H4 (cell line): Measurements from ENCODE around the gene TBC1D24. TPM values are rescaled to one million over a fixed set of nuclear protein-coding genes. Genes with fewer than 3 reads are reported as not detected.
A peak's percentile ranks its signal among the peaks of the same experiment; 100 is the strongest.

Experiments
- DNase-seq: peaks from one replicate; pipeline ENCODE4 v3.0.0-alpha.2; 2015; ENCODE audit warnings: low spot score
- total RNA-seq: library from RNA; depleted of rRNA; stranded (reverse); fragments of >200 nt; shearing (Covaris generic); gene quantifications from 2 replicates; pipeline ENCODE4 v1.2.3, GENCODE V29; 2014

TBC1D24 gene
- total RNA-seq, 1 experiment from 2014 or later = 5.6 TPM

GRCh38 chr16:2450535-2450934, 24.4 kb upstream of the TBC1D24 start:
- no peak for DNase-seq

GRCh38 chr16:2450975-2451381, 23.9 kb upstream of the TBC1D24 start:
- DNase-seq = no peak

GRCh38 chr16:2451851-2452320, 23.0 kb upstream of the TBC1D24 start:
- no peak for DNase-seq

- no peak for DNase-seq
Observed at GRCh38 chr16:2452650-2453049, 22.3 kb upstream of the TBC1D24 start.

- DNase-seq = no peak
Observed at GRCh38 chr16:2455081-2455845, 19.7 kb upstream of the TBC1D24 start.

GRCh38 chr16:2456551-2457153, 18.3 kb upstream of the TBC1D24 start:
- DNase-seq = no peak

GRCh38 chr16:2457267-2457666, 17.7 kb upstream of the TBC1D24 start:
- no peak for DNase-seq

- DNase-seq = no peak
Observed at GRCh38 chr16:2457946-2458345, 17.0 kb upstream of the TBC1D24 start.

- DNase-seq = no peak
Observed at GRCh38 chr16:2458887-2459646, 15.9 kb upstream of the TBC1D24 start.

- DNase-seq = peak; percentile 91
Observed at GRCh38 chr16:2459647-2460390, 15.1 kb upstream of the TBC1D24 start, which contains the start of gene TEDC2. Gene TEDC2, plus strand, starts transcription at chr16:2460109. Its CDS starts 36 bp downstream, at chr16:2460145.

- no peak for DNase-seq
Observed at GRCh38 chr16:2460391-2460713, 14.6 kb upstream of the TBC1D24 start.

GRCh38 chr16:2460916-2461315, 14.0 kb upstream of the TBC1D24 start:
- DNase-seq = no peak

GRCh38 chr16:2462031-2462866, 12.7 kb upstream of the TBC1D24 start:
- no peak for DNase-seq

GRCh38 chr16:2464333-2464732, 10.6 kb upstream of the TBC1D24 start:
- no peak for DNase-seq

GRCh38 chr16:2465653-2466415, 9.1 kb upstream of the TBC1D24 start:
- DNase-seq = no peak

- DNase-seq = no peak
Observed at GRCh38 chr16:2466667-2467527, 8.0 kb upstream of the TBC1D24 start.

- DNase-seq = peak; percentile 79
Observed at GRCh38 chr16:2467528-2468232, 7.2 kb upstream of the TBC1D24 start.

GRCh38 chr16:2468233-2468724, 6.6 kb upstream of the TBC1D24 start:
- peak; percentile 51 for DNase-seq
